SK-N-SH (cell line): Measurements from ENCODE around the gene ANGPTL4. TPM values are rescaled to one million over a fixed set of nuclear protein-coding genes. Genes with fewer than 3 reads are reported as not detected.
"Not testable (repeated sequence)": the region's sequence is repeated elsewhere in the genome, so short reads cannot be mapped to it uniquely, and the experiment has no call there.

ENCODE experiments used
- CTCF ChIA-PET: fragments of 300-600, 350-600 bp; formaldehyde crosslinking; extraction: SDS; loops from one replicate; lab custom pipeline; 2021; lab: Yijun Ruan, JAX
- POLR2A ChIA-PET: fragments of 350-600 bp; sonication (Branson Sonifier 250); formaldehyde crosslinking; extraction: SDS; loops from one replicate; lab custom pipeline; 2020; ENCODE audit warnings: antibody characterized with exemption, inconsistent platforms; lab: Yijun Ruan, JAX
- DNase-seq: peaks from one replicate; pipeline ENCODE4 v3.0.0; 2012
- H2AFZ ChIP-seq: fragments of 200-600 bp; sonication (generic); 2 replicates; pipeline ENCODE4 v1.8.1; 2016; ENCODE audit warnings: antibody characterized with exemption, mild to moderate bottlenecking, low read depth
- H3F3A ChIP-seq: fragments of 200-600 bp; sonication (generic); replicated peaks from 2 replicates; pipeline ENCODE3; 2016; ENCODE audit warnings: antibody characterized with exemption, mild to moderate bottlenecking; ENCODE audit not compliant: insufficient read depth
- H3K27ac ChIP-seq, 2 experiments: fragments of 200-500 bp in 1 of 2; fragments of 200-600 bp in 1 of 2; sonication (Bioruptor generic) in 1 of 2; sonication (generic), shearing (Covaris generic) in 1 of 2; 2 replicates each; pipeline versions ENCODE4 v1.5.1 to v1.6.1; 2014 to 2016; ENCODE audit warnings: low read depth in 2 of 2, inconsistent platforms in 1 of 2, low read length in 1 of 2, mild to moderate bottlenecking in 1 of 2, mixed read lengths in 1 of 2
- H3K27me3 ChIP-seq: fragments of 200-600 bp; sonication (generic), shearing (Covaris generic); 2 replicates; pipeline ENCODE4 v1.6.1; 2016; ENCODE audit warnings: mixed run types; ENCODE audit not compliant: insufficient read depth
- H3K36me3 ChIP-seq, 2 experiments: fragments of 200-500 bp in 1 of 2; fragments of 200-600 bp in 1 of 2; sonication (Bioruptor generic) in 1 of 2; sonication (generic) in 1 of 2; replicated peaks in 1 of 2; 2 replicates each; pipeline versions ENCODE3 to v1.5.1; 2014 to 2016; ENCODE audit warnings: low read length in 1 of 2, mild to moderate bottlenecking in 1 of 2; ENCODE audit not compliant: insufficient read depth in 2 of 2, control insufficient read depth in 1 of 2
- H3K4me1 ChIP-seq, 2 experiments: fragments of 200-500 bp in 1 of 2; fragments of 200-600 bp in 1 of 2; sonication (Bioruptor generic) in 1 of 2; sonication (generic), shearing (Covaris generic) in 1 of 2; 2 replicates each; pipeline versions ENCODE4 v1.5.1 to v1.6.1; 2014 to 2016; ENCODE audit warnings: low read depth in 1 of 2, low read length in 1 of 2, mixed run types in 1 of 2; ENCODE audit not compliant: insufficient read depth in 2 of 2, control insufficient read depth in 1 of 2
- H3K4me2 ChIP-seq: fragments of 200-600 bp; sonication (generic), shearing (Covaris generic); 2 replicates; pipeline ENCODE4 v1.6.1; 2017; ENCODE audit warnings: mixed run types
- H3K4me3 ChIP-seq, 2 experiments: fragments of 200-500 bp in 1 of 2; fragments of 200-600 bp in 1 of 2; sonication (Bioruptor generic) in 1 of 2; sonication (generic), shearing (Covaris generic) in 1 of 2; 2 replicates each; pipeline versions ENCODE4 v1.5.1 to v1.8.1; 2014 to 2016; ENCODE audit warnings: low read depth in 2 of 2, inconsistent platforms in 1 of 2, low read length in 1 of 2, mild to moderate bottlenecking in 1 of 2, mixed read lengths in 1 of 2, moderate library complexity in 1 of 2
- H3K79me2 ChIP-seq: fragments of 200-600 bp; sonication (generic); 2 replicates; pipeline ENCODE4 v1.8.1; 2017; ENCODE audit warnings: mild to moderate bottlenecking; ENCODE audit not compliant: insufficient read depth
- H3K9ac ChIP-seq: fragments of 200-600 bp; sonication (generic); 2 replicates; pipeline ENCODE4 v1.6.1; 2017; ENCODE audit warnings: mixed run types
- H3K9me2 ChIP-seq: fragments of 200-600 bp; sonication (generic); 2 replicates; pipeline ENCODE4 v1.6.1; 2017; ENCODE audit warnings: mixed run types
- H3K9me3 ChIP-seq: fragments of 200-600 bp; sonication (generic); 2 replicates; pipeline ENCODE4 v1.6.1; 2017; ENCODE audit warnings: mixed run types, mild to moderate bottlenecking, moderate library complexity
- H4K20me1 ChIP-seq: fragments of 200-600 bp; sonication (generic); 2 replicates; pipeline ENCODE4 v1.6.1; 2017; ENCODE audit warnings: mild to moderate bottlenecking, mixed run types; ENCODE audit not compliant: insufficient read depth
- EP300 ChIP-seq, 2 experiments: IDR thresholded peaks; 2 replicates each; pipeline versions ENCODE4 v1.4.0 to v1.6.1; 2012; ENCODE audit warnings: borderline replicate concordance in 1 of 2, low read depth in 1 of 2, low read length in 1 of 2
- FOXM1 ChIP-seq: IDR thresholded peaks from 2 replicates; pipeline ENCODE4 v1.4.0; 2012; ENCODE audit warnings: low read depth, mild to moderate bottlenecking
- GABPA ChIP-seq: IDR thresholded peaks from 2 replicates; pipeline ENCODE4 v1.4.0; 2012; ENCODE audit warnings: low read depth, mild to moderate bottlenecking
- MEF2A ChIP-seq: IDR thresholded peaks from 2 replicates; pipeline ENCODE4 v1.4.0; 2012; ENCODE audit warnings: low read depth, borderline replicate concordance
- MXI1 ChIP-seq: IDR thresholded peaks from 2 replicates; pipeline ENCODE4 v1.6.1; 2012; ENCODE audit warnings: mild to moderate bottlenecking, low read depth, low read length, improper control_type of control experiment
- NFIC ChIP-seq: IDR thresholded peaks from 2 replicates; pipeline ENCODE4 v1.4.0; 2012; ENCODE audit warnings: borderline replicate concordance
- RAD21 ChIP-seq: IDR thresholded peaks from 2 replicates; pipeline ENCODE4 v1.6.1; 2012; ENCODE audit warnings: mild to moderate bottlenecking, low read length
- RCOR1 ChIP-seq: fragments of 150-350 bp; IDR thresholded peaks from 2 replicates; pipeline ENCODE4 v1.6.1; 2017; ENCODE audit warnings: antibody characterized with exemption, low read length
- SIN3A ChIP-seq: IDR thresholded peaks from 2 replicates; pipeline ENCODE4 v1.6.1; 2012; ENCODE audit warnings: low read depth, mild to moderate bottlenecking, low read length, moderate library complexity, borderline replicate concordance
- SMC3 ChIP-seq: IDR thresholded peaks from 2 replicates; pipeline ENCODE4 v1.6.1; 2012; ENCODE audit warnings: low read depth, low read length, improper control_type of control experiment
- TAF1 ChIP-seq: IDR thresholded peaks from 2 replicates; pipeline ENCODE4 v1.6.1; 2012; ENCODE audit warnings: low read depth, mild to moderate bottlenecking, low read length, moderate library complexity, borderline replicate concordance
- TEAD4 ChIP-seq: IDR thresholded peaks from 2 replicates; pipeline ENCODE4 v1.4.0; 2012; ENCODE audit warnings: mild to moderate bottlenecking, borderline replicate concordance; ENCODE audit not compliant: insufficient read depth
- WGBS: methylation state at CpG from one replicate; pipeline ENCODE4 v1.1.6; 2017; ENCODE audit warnings: low lambda C conversion rate; 5-methylcytosine and 5-hydroxymethylcytosine counted together
- polyA plus RNA-seq, 3 experiments: library from polyadenylated mRNA; depleted of rRNA; stranded (reverse); fragments of >200 nt; gene quantifications; 2 replicates each; pipeline ENCODE4 v1.2.3, GENCODE V29; 2012
- TF ChIP-seq, protein P1 (sequence below): IDR thresholded peaks from 2 replicates; pipeline ENCODE4; 2012
- TF ChIP-seq, protein P2 (sequence below): fragments of 150-350 bp; IDR thresholded peaks from 2 replicates; pipeline ENCODE4 v1.6.1; 2016; ENCODE audit warnings: mild to moderate bottlenecking, low read depth, low read length

ANGPTL4 gene
- polyA plus RNA-seq, 1 of the 3 experiments (the other 2 are of a cell fraction): 62.5 TPM

DNA sequence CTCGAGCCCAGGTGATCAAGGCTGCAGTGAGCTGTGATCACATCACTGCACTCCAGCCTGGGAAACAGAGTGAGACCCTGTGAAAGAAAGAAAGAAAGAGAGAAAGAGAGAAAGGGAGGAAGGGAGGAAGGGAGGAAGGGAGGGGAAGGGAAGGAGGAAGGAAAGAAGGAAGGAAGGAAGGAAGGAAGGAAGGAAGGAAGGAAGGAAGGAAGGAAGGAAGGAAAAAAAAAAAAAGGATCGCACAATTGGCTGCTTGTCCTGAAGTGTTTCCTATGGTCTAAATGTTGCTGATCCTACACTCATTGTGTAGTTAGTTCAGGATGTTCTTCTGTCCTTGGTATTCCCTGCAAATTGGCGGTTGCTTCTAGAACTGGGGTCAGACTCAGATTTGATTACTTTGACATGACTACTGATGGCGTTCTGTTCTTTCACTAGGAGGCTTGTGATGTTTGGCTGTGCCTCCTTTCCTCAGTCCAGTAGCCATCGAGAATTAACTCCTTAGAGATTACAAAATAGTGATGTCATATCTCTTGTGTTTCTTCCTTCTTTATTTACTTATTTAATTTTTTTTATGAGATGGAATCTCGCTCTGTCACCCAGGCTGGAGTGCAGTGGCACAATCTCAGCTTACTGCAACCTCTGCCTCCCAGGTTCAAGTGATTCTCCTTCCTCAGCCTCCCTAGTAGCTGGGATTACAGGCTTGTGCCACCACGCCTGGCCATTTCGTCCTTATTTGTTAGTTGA is 14.2 kb upstream of the ANGPTL4 start:
- H3K9me3 ChIP-seq, H3K9me2 ChIP-seq, H3K79me2 ChIP-seq, H3K36me3 ChIP-seq, H3K27ac ChIP-seq, DNase-seq, POLR2A ChIA-PET, H3K27me3 ChIP-seq, H3K9ac ChIP-seq, H4K20me1 ChIP-seq, H3K4me1 ChIP-seq, H3K4me2 ChIP-seq, H3K4me3 ChIP-seq, H2AFZ ChIP-seq: not testable (repeated sequence)
- CTCF ChIA-PET: interaction anchor here (0.8 to 1.8 kb wide), 3 partner anchors 10 to 48 kb away, joined by 3 to 5 read pairs (median 3); no protein-coding TSS in a partner anchor
- H3F3A ChIP-seq: peaks cover 14% of the 10 kb centered on the region
- WGBS: 69% methylated on average over 8 of the region's 8 CpGs

DNA sequence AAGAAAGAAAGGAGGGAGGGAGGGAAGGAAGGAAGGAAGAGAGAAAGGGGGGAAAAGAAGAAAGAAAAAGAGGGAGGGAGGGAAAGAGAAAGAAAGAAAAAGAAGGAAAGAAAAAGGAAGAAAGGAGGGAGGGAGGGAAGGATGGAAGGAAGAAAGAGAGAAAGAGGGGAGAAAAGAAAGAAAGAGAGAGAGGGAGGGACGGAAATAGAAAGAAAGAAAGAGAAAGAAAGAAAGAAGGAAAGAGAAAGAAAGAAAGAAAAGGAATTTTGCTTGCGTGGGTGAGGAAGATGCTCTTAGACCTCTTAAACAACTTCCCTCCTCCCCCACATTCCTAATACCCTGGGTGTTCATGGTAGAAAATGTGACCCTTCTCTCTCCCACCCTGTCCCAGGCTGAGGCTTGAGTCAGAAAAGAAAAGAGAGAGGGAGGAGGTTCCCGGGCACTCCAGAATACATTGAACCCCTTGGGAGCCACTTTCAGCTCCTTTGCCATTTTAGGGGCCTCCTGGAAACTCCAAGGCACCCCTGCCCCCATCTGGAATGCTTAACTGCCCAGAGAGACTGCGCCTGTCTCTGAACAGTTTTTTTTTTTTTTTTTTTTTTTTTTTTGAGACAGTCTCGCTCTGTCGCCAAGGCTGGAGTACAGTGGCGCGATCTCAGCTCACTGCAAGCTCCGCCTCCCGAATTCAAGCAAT is 11.7 kb upstream of the ANGPTL4 start:
- Histone ChIP-seq H3K9me3 (no peaks in the 10 kb centered on the region), H3K36me3 (no peaks in the 10 kb centered on the region), H3K9me2 (no peaks in the 10 kb centered on the region), H4K20me1 (no peaks in the 10 kb centered on the region), H3K4me2 (peak overlapping the region; percentile 71), H3K4me1 (peaks cover 0 to 12% of the 10 kb centered on the region in 2 experiments; a peak in 2 of 4 replicates), H3K27ac (no peak overlapping the region), H3K4me3 (no peak overlapping the region; a peak in 1 of 4 replicates), H3K27me3 (no peaks in the 10 kb centered on the region), H3K79me2 (peaks cover 5% of the 10 kb centered on the region; the same call in 1 of the 2 replicates), H2AFZ (peak overlapping the region; percentile 56; the same call in 1 of the 2 replicates), H3F3A (peaks cover 36% of the 10 kb centered on the region), H3K9ac (no peak overlapping the region)
- TF ChIP-seq, protein P1, sequence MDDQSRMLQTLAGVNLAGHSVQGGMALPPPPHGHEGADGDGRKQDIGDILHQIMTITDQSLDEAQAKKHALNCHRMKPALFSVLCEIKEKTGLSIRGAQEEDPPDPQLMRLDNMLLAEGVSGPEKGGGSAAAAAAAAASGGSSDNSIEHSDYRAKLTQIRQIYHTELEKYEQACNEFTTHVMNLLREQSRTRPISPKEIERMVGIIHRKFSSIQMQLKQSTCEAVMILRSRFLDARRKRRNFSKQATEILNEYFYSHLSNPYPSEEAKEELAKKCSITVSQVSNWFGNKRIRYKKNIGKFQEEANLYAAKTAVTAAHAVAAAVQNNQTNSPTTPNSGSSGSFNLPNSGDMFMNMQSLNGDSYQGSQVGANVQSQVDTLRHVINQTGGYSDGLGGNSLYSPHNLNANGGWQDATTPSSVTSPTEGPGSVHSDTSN: no peak
- no peak for TF ChIP-seq SMC3
- TF ChIP-seq FOXM1: no peak
- TF ChIP-seq, protein P2, sequence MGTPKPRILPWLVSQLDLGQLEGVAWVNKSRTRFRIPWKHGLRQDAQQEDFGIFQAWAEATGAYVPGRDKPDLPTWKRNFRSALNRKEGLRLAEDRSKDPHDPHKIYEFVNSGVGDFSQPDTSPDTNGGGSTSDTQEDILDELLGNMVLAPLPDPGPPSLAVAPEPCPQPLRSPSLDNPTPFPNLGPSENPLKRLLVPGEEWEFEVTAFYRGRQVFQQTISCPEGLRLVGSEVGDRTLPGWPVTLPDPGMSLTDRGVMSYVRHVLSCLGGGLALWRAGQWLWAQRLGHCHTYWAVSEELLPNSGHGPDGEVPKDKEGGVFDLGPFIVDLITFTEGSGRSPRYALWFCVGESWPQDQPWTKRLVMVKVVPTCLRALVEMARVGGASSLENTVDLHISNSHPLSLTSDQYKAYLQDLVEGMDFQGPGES: no peak
- TF ChIP-seq TEAD4: no peak
- no peak for TF ChIP-seq TAF1
- TF ChIP-seq GABPA: no peak
- no peak for TF ChIP-seq RCOR1
- no peak for TF ChIP-seq NFIC
- TF ChIP-seq SIN3A: no peak
- no peak for TF ChIP-seq MEF2A
- no peak for TF ChIP-seq RAD21
- no peak for TF ChIP-seq EP300 (IDR thresholded peaks at IDR 0.05; ENCODE audit: borderline replicate concordance in 1 of 2, low read depth in 1 of 2, low read length in 1 of 2)
- TF ChIP-seq MXI1: no peak
- WGBS: 17% methylated on average over 10 of the region's 10 CpGs
- ChIA-PET POLR2A (no interaction called here), CTCF (interaction anchor here (1.3 to 3.8 kb wide), 11 partner anchors 10 to 229 kb away, joined by 3 to 78 read pairs (median 25); partner anchors contain the start of genes KANK3, MARCHF2 and RAB11B)
- DNase-seq: no peak

DNA sequence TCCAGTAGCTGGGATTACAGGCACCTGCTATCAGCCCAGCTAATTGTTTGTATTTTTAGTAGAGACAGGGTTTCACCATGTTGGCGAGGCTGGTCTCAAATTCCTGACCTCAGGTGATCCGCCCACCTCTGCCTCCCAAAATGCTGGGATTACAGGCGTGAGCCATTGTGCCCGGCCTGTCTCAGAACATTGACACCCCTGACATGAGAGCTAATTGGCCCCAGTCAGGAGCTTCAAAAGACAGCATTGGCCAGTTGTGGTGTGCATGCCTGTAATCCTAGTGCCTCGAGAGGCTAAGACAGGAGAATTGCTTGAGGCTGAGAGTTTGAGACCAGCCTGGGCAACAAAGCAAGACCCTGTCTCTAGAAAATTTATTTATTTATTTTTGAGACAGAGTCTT is 11.1 kb upstream of the ANGPTL4 start:
- H3K27ac ChIP-seq, H3K9me2 ChIP-seq, H3K9ac ChIP-seq, H3K9me3 ChIP-seq, H3K79me2 ChIP-seq, H3K36me3 ChIP-seq, H3K27me3 ChIP-seq, H3K4me3 ChIP-seq, POLR2A ChIA-PET, H4K20me1 ChIP-seq, DNase-seq: not testable (repeated sequence)
- peaks cover 0 to 12% of the 10 kb centered on the region in 2 experiments; a peak in 2 of 4 replicates for H3K4me1 ChIP-seq
- WGBS: 77% methylated on average over 4 of the region's 5 CpGs
- CTCF ChIA-PET: interaction anchor here (1.2 to 3.8 kb wide), 20 partner anchors 10 to 302 kb away, joined by 3 to 78 read pairs (median 14); partner anchors contain the start of genes CD320, KANK3, MARCHF2 and RAB11B
- peak overlapping the region; percentile 71; the same call in 1 of the 2 replicates for H3K4me2 ChIP-seq
- H2AFZ ChIP-seq: peak overlapping the region; percentile 56; the same call in 1 of the 2 replicates
- H3F3A ChIP-seq: peaks cover 36% of the 10 kb centered on the region
